ENCODE results near the gene SERPINB12.

The SERPINB12 gene, protein sequence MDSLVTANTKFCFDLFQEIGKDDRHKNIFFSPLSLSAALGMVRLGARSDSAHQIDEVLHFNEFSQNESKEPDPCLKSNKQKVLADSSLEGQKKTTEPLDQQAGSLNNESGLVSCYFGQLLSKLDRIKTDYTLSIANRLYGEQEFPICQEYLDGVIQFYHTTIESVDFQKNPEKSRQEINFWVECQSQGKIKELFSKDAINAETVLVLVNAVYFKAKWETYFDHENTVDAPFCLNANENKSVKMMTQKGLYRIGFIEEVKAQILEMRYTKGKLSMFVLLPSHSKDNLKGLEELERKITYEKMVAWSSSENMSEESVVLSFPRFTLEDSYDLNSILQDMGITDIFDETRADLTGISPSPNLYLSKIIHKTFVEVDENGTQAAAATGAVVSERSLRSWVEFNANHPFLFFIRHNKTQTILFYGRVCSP

DNA sequence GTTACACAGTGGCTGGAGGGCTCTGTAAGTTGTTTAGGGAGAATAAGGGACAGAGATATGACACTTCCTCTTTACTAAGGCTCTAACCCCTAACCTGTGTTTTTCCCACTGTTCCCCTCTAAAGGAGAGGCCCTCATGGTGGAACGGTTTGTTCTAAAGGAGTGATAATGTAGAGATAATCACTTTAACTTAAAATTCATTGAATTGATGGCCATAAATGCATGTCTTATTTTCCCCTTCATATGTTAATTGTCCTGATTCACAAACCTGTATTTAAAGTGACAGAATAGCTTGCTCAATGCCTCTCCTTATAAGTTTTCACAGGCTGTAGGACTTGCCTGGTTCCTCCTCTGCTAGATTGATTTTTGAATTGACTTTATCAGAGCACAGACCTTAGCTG, at the start of gene SERPINB12:
SERPINB12 (plus strand) TSS at position 301 of the 400 bp plus-strand sequence. CDS start 13,791 bp downstream, outside the sequence.
- Histone ChIP-seq H3K27ac (ENCODE audit: low read depth, low read length) (no peak within 1 kb of the TSS), H3K36me3 (ENCODE audit: control insufficient read depth, insufficient read depth, low read length) (no peaks in the 10 kb centered on the region), H3K4me3 (ENCODE audit: low read length) (no peak within 1 kb of the TSS), H3K9ac (ENCODE audit: low read length) (no peak within 1 kb of the TSS), H3K4me1 (ENCODE audit: control insufficient read depth, insufficient read depth, low read length) (no peaks in the 10 kb centered on the region), H3K27me3 (ENCODE audit: control insufficient read depth, insufficient read depth, low read length) (no peaks in the 10 kb centered on the region)

DNA sequence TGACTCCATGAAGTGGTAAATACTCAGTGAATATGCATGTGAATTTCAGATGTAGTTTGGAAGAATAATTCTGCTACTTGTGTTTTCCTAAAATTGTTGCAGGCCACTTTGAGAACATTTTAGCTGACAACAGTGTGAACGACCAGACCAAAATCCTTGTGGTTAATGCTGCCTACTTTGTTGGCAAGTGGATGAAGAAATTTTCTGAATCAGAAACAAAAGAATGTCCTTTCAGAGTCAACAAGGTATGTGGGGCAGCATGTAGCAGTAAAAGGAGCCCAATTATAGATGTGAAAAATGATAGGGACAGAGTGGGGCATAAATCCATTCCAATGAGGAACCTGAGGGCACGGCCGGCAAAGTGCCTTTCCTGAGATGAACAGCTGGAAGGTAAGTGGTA, 49.3 kb upstream of the SERPINB12 start:
- H3K27ac ChIP-seq (ENCODE audit: low read depth, low read length): no peak overlapping the region
- no peak overlapping the region for H3K4me3 ChIP-seq (ENCODE audit: low read length)
- H3K36me3 ChIP-seq (ENCODE audit: control insufficient read depth, insufficient read depth, low read length): no peaks in the 10 kb centered on the region
- no peaks in the 10 kb centered on the region for H3K27me3 ChIP-seq (ENCODE audit: control insufficient read depth, insufficient read depth, low read length)
- H3K9ac ChIP-seq (ENCODE audit: low read length): no peak overlapping the region
- H3K4me1 ChIP-seq (ENCODE audit: control insufficient read depth, insufficient read depth, low read length): peaks cover 16% of the 10 kb centered on the region

DNA sequence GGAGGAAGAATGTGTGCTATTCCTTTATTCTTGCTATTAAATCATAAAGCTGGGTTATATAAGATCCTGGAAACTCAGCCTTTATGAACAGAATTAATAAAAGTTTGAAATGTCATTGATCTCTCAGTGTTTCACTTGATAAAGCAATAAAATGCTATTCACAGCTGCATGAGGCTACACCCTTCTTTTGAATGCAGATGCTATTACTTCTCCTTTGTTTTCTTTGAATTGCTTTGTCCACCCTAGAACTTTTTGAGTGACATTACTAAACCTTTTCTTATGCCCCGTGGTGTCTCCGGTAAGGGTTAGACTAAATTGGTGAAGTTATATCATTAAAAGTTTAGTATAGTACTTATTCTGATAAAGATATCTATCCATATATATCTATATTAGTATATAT, 46.5 kb upstream of the SERPINB12 start:
- Histone ChIP-seq H3K27me3 (ENCODE audit: control insufficient read depth, insufficient read depth, low read length) (no peaks in the 10 kb centered on the region), H3K4me3 (ENCODE audit: low read length) (no peak overlapping the region), H3K27ac (ENCODE audit: low read depth, low read length) (no peak overlapping the region), H3K36me3 (ENCODE audit: control insufficient read depth, insufficient read depth, low read length) (no peaks in the 10 kb centered on the region), H3K4me1 (ENCODE audit: control insufficient read depth, insufficient read depth, low read length) (no peaks in the 10 kb centered on the region), H3K9ac (ENCODE audit: low read length) (no peak overlapping the region)

DNA sequence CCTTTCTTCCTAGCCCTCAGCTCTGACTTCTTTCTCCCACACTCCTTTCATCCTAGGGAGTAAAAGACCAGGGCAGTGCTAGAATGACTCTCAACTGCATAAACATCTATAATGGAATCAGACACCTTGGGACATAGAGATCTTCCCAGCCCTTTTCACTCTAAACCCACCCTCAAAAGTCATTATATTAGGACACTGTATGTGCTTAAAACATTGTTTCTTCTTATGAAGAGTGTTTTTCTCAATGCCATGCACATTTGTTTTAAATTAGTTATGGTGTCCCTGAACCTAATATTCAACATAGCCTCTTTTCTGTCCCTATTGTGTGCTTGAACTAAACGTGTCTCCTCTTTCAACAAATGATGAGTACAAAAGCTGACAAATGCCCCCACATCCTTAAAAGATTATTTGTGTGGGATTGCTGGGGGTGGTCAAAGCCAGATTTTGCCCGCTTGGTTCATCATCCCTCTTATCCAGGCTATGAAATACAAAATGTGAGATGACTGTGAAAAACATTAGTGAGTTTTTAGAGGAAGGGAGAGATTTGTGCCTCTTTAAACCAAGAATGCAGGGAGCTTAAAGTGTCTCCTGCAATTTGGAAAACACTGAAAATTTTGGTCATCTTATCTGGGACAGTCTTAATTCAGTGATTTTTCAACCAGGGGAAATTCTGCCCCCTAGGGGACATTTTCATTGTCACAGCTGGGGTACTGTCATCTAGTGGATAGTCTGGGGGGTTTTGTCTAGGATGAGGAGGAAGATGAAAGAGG, 36.4 kb upstream of the SERPINB12 start:
- Histone ChIP-seq H3K27ac (ENCODE audit: low read depth, low read length) (no peak overlapping the region), H3K27me3 (ENCODE audit: control insufficient read depth, insufficient read depth, low read length) (no peaks in the 10 kb centered on the region), H3K4me1 (ENCODE audit: control insufficient read depth, insufficient read depth, low read length) (no peaks in the 10 kb centered on the region), H3K4me3 (ENCODE audit: low read length) (no peak overlapping the region), H3K9ac (ENCODE audit: low read length) (no peak overlapping the region), H3K36me3 (ENCODE audit: control insufficient read depth, insufficient read depth, low read length) (no peaks in the 10 kb centered on the region)

DNA sequence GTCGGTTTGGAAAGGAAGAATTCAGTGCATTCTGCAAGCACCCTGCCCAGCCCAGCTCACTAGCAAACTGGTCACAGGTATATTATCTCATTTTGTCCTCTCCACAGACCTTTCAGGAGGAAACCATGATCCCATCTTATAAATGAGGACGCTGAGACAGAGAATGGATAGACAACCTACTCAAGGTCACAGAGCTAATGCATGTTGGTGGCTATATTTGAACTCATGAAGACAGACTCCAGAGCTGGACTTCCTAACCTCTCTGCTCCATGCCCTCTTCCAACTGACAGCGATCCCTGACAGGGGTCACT, 35.9 kb upstream of the SERPINB12 start:
- H3K27ac ChIP-seq (ENCODE audit: low read depth, low read length): no peak overlapping the region
- H3K4me1 ChIP-seq (ENCODE audit: control insufficient read depth, insufficient read depth, low read length): no peaks in the 10 kb centered on the region
- no peaks in the 10 kb centered on the region for H3K36me3 ChIP-seq (ENCODE audit: control insufficient read depth, insufficient read depth, low read length)
- H3K9ac ChIP-seq (ENCODE audit: low read length): no peak overlapping the region
- no peak overlapping the region for H3K4me3 ChIP-seq (ENCODE audit: low read length)
- no peaks in the 10 kb centered on the region for H3K27me3 ChIP-seq (ENCODE audit: control insufficient read depth, insufficient read depth, low read length)

DNA sequence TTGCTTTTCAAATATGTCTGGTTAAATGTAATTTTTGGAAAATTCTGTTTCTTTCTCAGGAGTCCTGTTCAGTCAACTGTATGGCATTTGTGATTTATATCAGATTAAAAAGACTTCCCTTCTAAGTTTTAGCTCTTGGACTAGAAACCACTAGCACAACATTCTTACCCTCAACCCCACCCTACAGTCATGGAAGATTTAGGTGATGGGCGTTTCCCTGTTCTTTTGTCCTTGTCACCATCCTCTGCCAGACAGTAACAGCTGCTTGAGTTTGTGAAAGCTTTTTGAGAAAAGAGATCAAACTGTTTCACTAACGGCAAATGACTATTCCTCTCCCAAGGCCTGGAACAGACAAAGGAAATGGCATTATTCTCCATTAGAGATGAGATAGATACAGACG, 33.6 kb upstream of the SERPINB12 start:
- Histone ChIP-seq H3K27me3 (ENCODE audit: control insufficient read depth, insufficient read depth, low read length) (no peaks in the 10 kb centered on the region), H3K27ac (ENCODE audit: low read depth, low read length) (no peak overlapping the region), H3K36me3 (ENCODE audit: control insufficient read depth, insufficient read depth, low read length) (no peaks in the 10 kb centered on the region), H3K4me1 (ENCODE audit: control insufficient read depth, insufficient read depth, low read length) (no peaks in the 10 kb centered on the region), H3K4me3 (ENCODE audit: low read length) (no peak overlapping the region), H3K9ac (ENCODE audit: low read length) (no peak overlapping the region)

DNA sequence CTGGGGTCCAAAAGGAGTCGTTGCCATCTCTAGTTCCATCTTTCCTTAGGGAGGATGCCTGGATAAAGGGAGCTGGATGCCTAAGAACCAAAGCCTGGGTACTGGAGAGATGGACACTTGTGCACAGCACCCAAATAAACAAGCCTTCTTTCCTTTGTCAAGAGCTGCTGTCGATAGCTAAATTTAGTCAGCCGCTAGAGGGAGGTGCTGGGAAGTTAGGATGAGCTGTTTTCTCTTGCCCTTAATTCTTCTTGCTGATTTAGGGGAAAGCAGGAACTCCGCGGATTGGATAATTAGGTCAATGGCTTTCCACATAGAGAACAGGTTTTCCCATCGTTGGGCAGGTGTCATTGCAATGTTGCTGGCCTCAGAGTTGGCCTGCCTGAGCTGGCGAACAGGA, 30.9 kb upstream of the SERPINB12 start:
- no peak overlapping the region for H3K4me3 ChIP-seq (ENCODE audit: low read length)
- H3K27ac ChIP-seq (ENCODE audit: low read depth, low read length): no peak overlapping the region
- H3K4me1 ChIP-seq (ENCODE audit: control insufficient read depth, insufficient read depth, low read length): no peaks in the 10 kb centered on the region
- H3K36me3 ChIP-seq (ENCODE audit: control insufficient read depth, insufficient read depth, low read length): no peaks in the 10 kb centered on the region
- no peaks in the 10 kb centered on the region for H3K27me3 ChIP-seq (ENCODE audit: control insufficient read depth, insufficient read depth, low read length)
- H3K9ac ChIP-seq (ENCODE audit: low read length): no peak overlapping the region

DNA sequence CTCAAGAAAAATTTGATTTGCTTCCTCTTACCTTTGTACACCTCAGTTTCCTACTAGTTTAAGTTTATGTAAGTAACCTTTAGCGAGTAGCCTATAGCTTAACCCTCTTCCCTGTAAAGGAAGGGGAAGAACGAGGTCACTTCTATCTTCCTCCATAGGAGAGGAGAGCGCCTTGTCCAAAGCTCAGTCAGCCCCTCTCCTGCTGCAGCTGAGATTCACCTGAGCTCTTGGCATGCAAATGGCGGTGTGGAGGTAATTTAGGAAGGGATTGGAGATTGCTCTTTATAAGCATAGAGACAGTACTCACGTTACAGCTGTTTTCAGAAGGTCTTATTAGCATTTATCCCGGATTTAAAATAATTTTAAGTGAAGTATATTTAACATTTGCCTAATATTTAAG, 27.8 kb upstream of the SERPINB12 start:
- Histone ChIP-seq H3K27me3 (ENCODE audit: control insufficient read depth, insufficient read depth, low read length) (no peaks in the 10 kb centered on the region), H3K36me3 (ENCODE audit: control insufficient read depth, insufficient read depth, low read length) (no peaks in the 10 kb centered on the region), H3K9ac (ENCODE audit: low read length) (no peak overlapping the region), H3K4me3 (ENCODE audit: low read length) (no peak overlapping the region), H3K4me1 (ENCODE audit: control insufficient read depth, insufficient read depth, low read length) (no peaks in the 10 kb centered on the region), H3K27ac (ENCODE audit: low read depth, low read length) (no peak overlapping the region)

DNA sequence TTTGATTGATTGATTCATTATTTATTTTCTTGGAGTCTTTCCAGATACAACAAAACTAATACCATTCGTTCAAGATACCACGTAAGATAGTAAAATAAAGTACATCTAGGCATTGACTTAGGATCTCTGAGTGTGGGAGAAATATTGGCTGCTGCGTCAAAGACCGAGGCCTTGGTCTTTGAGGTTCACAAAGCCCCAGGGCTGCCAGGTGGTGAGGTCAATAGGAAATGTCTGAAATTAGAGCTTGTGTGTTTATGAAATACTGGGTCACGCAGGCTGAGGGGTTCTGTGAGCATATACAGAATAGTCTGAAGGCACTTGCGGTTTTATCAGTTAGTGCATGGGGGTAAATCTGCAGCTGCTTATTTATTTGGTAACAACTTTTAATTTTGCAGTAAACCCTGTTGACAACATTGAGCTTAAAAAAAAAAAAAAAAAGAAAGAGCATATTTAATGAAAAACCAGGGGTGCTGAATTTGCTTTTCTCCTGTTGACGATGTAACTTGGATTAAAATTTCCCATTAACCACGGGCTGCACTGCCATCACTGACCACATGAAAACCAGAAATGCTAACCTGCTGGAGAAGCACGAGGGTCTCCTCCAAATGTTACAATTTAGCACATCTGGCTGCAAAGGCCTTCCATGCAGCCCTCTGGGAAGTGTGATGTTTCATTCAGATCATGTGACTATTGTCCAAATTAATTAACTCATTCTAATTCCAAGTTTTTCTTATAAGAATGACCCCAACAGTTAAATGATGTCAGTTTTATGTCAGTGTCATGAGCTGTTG, 27.1 kb upstream of the SERPINB12 start:
- Histone ChIP-seq H3K9ac (ENCODE audit: low read length) (no peak overlapping the region), H3K4me3 (ENCODE audit: low read length) (no peak overlapping the region), H3K27me3 (ENCODE audit: control insufficient read depth, insufficient read depth, low read length) (no peaks in the 10 kb centered on the region), H3K27ac (ENCODE audit: low read depth, low read length) (no peak overlapping the region), H3K4me1 (ENCODE audit: control insufficient read depth, insufficient read depth, low read length) (no peaks in the 10 kb centered on the region), H3K36me3 (ENCODE audit: control insufficient read depth, insufficient read depth, low read length) (no peaks in the 10 kb centered on the region)

DNA sequence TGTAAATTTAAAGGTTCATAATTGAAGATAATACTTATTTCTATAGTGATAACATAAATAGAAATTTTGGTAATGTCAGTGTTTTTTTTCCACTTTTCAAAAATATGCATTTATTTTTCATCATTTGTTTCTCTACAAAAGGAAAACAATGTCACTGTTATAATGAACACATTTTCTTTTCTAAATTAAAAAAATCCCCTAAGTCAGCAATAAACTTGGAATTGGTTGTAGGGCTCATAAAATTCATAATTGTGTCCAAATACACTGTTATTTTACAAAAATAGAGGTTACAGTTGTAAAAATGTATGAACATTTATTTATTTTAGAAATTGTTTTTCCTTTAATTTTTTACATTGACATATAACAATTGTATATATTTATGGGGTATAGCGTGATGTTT, 26.4 kb upstream of the SERPINB12 start:
- Histone ChIP-seq H3K27me3 (ENCODE audit: control insufficient read depth, insufficient read depth, low read length) (no peaks in the 10 kb centered on the region), H3K27ac (ENCODE audit: low read depth, low read length) (no peak overlapping the region), H3K4me3 (ENCODE audit: low read length) (no peak overlapping the region), H3K4me1 (ENCODE audit: control insufficient read depth, insufficient read depth, low read length) (no peaks in the 10 kb centered on the region), H3K9ac (ENCODE audit: low read length) (no peak overlapping the region), H3K36me3 (ENCODE audit: control insufficient read depth, insufficient read depth, low read length) (no peaks in the 10 kb centered on the region)

DNA sequence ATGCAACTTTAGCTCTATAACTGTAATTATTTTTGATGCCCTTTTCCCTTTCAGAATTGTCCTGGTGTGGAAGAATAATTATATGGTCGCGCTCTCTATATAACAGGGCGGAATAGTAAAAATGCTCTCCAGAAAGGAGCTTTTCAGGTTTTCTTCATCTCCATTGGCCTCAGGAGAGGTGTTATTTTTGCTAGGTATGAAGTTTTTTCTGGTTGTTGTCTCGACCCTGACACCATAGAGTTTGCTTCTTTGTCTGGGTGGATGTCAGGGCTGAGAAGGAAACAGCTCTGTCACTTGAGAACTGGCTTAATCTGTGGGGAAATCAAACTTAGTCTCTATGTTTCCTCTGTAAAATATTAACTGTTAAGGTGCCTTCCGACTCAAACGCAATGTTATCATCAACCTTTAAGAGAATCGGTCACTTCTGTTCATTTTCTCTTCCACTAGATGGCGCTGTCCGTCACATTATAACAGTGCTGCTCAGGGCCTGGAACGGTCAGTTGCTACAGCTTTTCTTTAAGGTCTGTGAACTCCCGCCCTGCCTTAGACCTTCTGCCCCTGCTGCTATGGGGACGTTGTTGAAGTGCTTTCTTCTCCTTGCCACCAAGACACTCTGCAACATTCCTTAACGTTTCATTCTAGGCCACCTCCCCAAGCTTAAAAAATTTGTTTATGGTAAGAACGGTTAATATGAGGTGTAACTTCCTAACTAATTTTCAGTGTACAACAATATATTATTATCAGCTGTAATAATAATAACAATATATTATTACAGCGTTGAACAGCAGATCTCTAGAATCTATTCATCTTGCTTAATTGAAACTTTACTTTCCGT, 23.8 kb upstream of the SERPINB12 start:
- Histone ChIP-seq H3K27me3 (ENCODE audit: control insufficient read depth, insufficient read depth, low read length) (no peaks in the 10 kb centered on the region), H3K9ac (ENCODE audit: low read length) (no peak overlapping the region), H3K4me1 (ENCODE audit: control insufficient read depth, insufficient read depth, low read length) (no peaks in the 10 kb centered on the region), H3K4me3 (ENCODE audit: low read length) (no peak overlapping the region), H3K36me3 (ENCODE audit: control insufficient read depth, insufficient read depth, low read length) (no peaks in the 10 kb centered on the region), H3K27ac (ENCODE audit: low read depth, low read length) (no peak overlapping the region)

Data from rectal smooth muscle tissue (tissue), 1 donor.